Measurements from ENCODE around the gene TNPO1.
"Not testable (repeated sequence)": the region's sequence is repeated elsewhere in the genome, so short reads cannot be mapped to it uniquely, and the experiment has no call there.

TNPO1 gene

DNA sequence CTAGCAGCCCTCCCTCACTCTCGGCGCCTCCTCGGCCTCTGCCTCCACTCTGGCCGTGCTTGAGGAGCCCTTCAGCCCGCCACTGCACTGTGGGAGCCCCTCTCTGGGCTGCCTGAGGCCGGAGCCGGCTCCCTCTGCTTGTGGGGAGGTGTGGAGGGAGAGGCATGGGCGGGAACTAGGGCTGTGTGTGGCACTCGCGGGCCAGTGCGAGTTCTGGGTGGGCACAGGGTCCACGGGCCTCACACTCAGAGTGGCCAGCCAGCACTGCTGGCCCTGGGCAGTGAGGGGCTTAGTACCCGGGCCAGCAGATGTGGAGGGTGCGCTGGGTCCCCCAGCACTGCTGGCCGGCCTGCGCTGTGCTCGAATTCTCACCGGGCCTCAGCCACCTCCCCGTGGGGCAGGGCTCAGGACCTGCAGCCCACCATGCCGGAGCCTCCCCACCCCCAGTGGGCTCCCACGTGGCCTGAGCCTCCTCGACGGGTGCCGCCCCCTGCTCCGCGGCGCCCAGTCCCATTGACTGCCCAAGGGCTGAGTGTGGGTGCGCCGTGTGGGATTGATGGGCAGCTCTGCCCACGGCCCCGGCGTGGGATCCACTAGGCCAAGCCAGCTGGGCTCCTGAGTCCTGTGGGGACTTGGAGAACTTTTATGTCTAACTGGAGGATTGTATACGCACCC is 109.0 kb downstream of the TNPO1 start:
- DNase-seq (ENCODE audit: low read depth in 2 of 2), result no peak
- TF ChIP-seq, protein P1, sequence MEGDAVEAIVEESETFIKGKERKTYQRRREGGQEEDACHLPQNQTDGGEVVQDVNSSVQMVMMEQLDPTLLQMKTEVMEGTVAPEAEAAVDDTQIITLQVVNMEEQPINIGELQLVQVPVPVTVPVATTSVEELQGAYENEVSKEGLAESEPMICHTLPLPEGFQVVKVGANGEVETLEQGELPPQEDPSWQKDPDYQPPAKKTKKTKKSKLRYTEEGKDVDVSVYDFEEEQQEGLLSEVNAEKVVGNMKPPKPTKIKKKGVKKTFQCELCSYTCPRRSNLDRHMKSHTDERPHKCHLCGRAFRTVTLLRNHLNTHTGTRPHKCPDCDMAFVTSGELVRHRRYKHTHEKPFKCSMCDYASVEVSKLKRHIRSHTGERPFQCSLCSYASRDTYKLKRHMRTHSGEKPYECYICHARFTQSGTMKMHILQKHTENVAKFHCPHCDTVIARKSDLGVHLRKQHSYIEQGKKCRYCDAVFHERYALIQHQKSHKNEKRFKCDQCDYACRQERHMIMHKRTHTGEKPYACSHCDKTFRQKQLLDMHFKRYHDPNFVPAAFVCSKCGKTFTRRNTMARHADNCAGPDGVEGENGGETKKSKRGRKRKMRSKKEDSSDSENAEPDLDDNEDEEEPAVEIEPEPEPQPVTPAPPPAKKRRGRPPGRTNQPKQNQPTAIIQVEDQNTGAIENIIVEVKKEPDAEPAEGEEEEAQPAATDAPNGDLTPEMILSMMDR (IDR thresholded peaks at IDR 0.05; ENCODE audit: low read depth, low read length), result no peak
- no peak overlapping the region for H3K4me3 ChIP-seq (replicated peaks in 1 of 2; ENCODE audit: low read depth in 2 of 2, low read length in 2 of 2)

- DNase-seq (ENCODE audit: low read depth in 2 of 2), result not testable (repeated sequence)
Observed at GRCh38 chr5:72932686-72933085, 116.2 kb downstream of the TNPO1 start.

DNA sequence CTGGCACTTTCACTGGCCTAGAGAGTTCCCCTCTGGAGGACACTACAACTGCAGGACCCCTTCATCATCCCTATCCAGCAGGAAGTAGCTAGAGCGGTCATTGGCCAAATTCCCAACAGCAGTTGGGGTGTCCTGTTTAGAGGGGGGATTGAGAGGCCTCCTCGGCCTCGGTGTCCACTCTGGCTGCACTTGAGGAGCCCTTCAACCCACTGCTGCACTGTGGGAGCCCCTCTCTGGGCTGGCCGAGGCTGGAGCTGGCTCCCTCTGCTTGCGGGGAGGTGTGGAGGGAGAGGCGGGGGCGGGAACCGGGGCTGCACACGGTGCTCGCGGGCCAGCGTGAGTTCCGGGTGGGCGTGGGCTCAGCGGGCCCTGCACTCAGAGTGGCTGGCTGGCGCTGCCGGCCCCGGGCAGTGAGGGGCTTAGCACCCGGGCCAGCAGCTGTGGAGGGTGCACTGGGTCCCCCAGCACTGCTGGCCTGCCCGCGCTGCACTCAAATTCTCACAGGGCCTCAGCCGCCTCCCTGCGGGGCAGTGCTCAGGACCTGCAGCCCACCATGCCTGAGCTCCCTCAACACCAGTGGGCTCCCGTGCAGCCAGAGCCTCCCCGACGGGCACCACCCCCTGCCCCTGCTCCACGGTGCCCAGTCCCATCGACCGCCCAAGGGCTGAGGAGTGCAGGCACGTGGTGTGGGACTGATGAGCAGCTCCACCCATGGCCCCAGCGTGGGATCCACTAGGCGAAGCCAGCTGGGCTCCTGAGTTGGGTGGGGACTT is 118.7 kb downstream of the TNPO1 start:
- not testable (repeated sequence) for DNase-seq (ENCODE audit: low read depth in 2 of 2)

More at GRCh38 chr5:72932686-72933085, 116.2 kb downstream of the TNPO1 start:
- H3K4me3 ChIP-seq (replicated peaks in 1 of 2; ENCODE audit: low read depth in 2 of 2, low read length in 2 of 2), result not testable (repeated sequence)

GRCh38 chr5:72936893-72937292 is 120.4 kb downstream of the TNPO1 start:
- H3K4me3 ChIP-seq (replicated peaks in 1 of 2; ENCODE audit: low read depth in 2 of 2, low read length in 2 of 2), result no peak overlapping the region
- DNase-seq (ENCODE audit: low read depth in 2 of 2), result no peak
- TF ChIP-seq, protein P1 (IDR thresholded peaks at IDR 0.05; ENCODE audit: low read depth, low read length), result no peak

More for the DNA sequence above, 118.7 kb downstream of the TNPO1 start:
- H3K4me3 ChIP-seq (replicated peaks in 1 of 2; ENCODE audit: low read depth in 2 of 2, low read length in 2 of 2), result not testable (repeated sequence)

DNA sequence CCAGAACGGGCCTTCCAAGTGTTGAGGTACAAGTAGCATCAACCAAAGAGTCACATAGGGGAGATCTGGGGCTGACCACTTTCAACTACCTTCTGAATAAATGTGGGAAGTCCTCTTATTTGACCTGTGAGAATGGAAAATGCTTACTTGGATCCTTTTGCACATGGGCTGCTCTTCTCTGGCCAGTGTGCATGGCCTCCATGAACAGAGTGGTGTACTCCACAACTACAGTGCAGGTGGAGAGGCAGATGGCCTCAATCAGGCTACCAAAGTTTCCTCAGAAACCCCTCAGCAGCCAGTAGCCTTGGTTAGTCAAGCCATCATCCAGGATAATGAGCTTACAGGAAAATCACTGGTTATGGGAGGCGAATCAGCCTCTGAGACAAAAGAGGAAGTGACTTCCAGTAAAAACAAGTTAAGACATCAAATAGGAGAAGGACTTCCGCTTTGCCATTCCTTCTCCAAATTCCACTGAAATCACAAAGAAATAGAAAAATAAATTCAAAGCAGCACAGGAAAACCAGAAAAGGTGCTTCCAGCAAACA is 121.1 kb downstream of the TNPO1 start:
- TF ChIP-seq, protein P1 (IDR thresholded peaks at IDR 0.05; ENCODE audit: low read depth, low read length), result no peak
- no peak for DNase-seq (ENCODE audit: low read depth in 2 of 2)

GRCh38 chr5:72938206-72938605 is 121.7 kb downstream of the TNPO1 start:
- no peak overlapping the region for H3K4me3 ChIP-seq (replicated peaks in 1 of 2; ENCODE audit: low read depth in 2 of 2, low read length in 2 of 2)
- peak; percentile 35 to 47 for DNase-seq (ENCODE audit: low read depth in 2 of 2)
- TF ChIP-seq, protein P1 (IDR thresholded peaks at IDR 0.05; ENCODE audit: low read depth, low read length), result no peak

More for the DNA sequence above, 121.1 kb downstream of the TNPO1 start:
- no peak overlapping the region for H3K4me3 ChIP-seq (replicated peaks in 1 of 2; ENCODE audit: low read depth in 2 of 2, low read length in 2 of 2)

- TF ChIP-seq, protein P1 (IDR thresholded peaks at IDR 0.05; ENCODE audit: low read depth, low read length), result no peak
- H3K4me3 ChIP-seq (replicated peaks in 1 of 2; ENCODE audit: low read depth in 2 of 2, low read length in 2 of 2), result no peak overlapping the region
- DNase-seq (ENCODE audit: low read depth in 2 of 2), result no peak
Observed at GRCh38 chr5:72940082-72940481, 123.6 kb downstream of the TNPO1 start.

All from cardiac fibroblast (primary cell).